Fibroblast of pulmonary artery (primary cell): ENCODE measurements around the gene SIRT7.
A peak's percentile ranks its signal among the peaks of the same experiment; 100 is the strongest.

Source experiments
- DNase-seq: peaks from one replicate; pipeline ENCODE4 v3.0.0-alpha.2; 2010; ENCODE audit warnings: low read depth
- H3K4me3 ChIP-seq: replicated peaks from 2 replicates; pipeline ENCODE4 v1.5.1; 2011; ENCODE audit warnings: low read depth, mild to moderate bottlenecking, control low read depth, low read length, moderate library complexity
- CTCF ChIP-seq: IDR thresholded peaks from 2 replicates; pipeline ENCODE4 v1.5.1; 2011; ENCODE audit warnings: mild to moderate bottlenecking, control low read depth, low read length, inconsistent platforms; ENCODE audit errors: missing control alignments

SIRT7 gene

GRCh38 chr17:81917565-81918332, at the start of gene SIRT7:
TSS of gene SIRT7 (minus strand) at chr17:81918176. CDS start at chr17:81918131, 45 bp downstream.
- TF ChIP-seq CTCF = no peak
- H3K4me3 ChIP-seq = peak within 1 kb of the TSS; percentile 59
- peak; percentile 69 for DNase-seq

- no peak for DNase-seq
- no peak overlapping the region for H3K4me3 ChIP-seq
These were observed 49.2 kb upstream of the SIRT7 start for GRCh38 chr17:81967244-81967532.

GRCh38 chr17:81966343-81967243, 48.6 kb upstream of the SIRT7 start:
- TF ChIP-seq CTCF = no peak
- H3K4me3 ChIP-seq = no peak overlapping the region
- peak; percentile 49 for DNase-seq

More at GRCh38 chr17:81967244-81967532, 49.2 kb upstream of the SIRT7 start:
- no peak for TF ChIP-seq CTCF

- no peak for DNase-seq
- TF ChIP-seq CTCF = no peak
These were observed 46.3 kb upstream of the SIRT7 start for GRCh38 chr17:81964081-81964849.

GRCh38 chr17:81962499-81963441, 44.8 kb upstream of the SIRT7 start:
- DNase-seq = no peak
- H3K4me3 ChIP-seq = no peak overlapping the region
- TF ChIP-seq CTCF = no peak

More at GRCh38 chr17:81964081-81964849, 46.3 kb upstream of the SIRT7 start:
- no peak overlapping the region for H3K4me3 ChIP-seq
